ENCODE measurements around the gene NAGLU.

GRCh38 chr17:42530952-42531454 lies 5.0 kb upstream of the NAGLU start:
- TF ChIP-seq CTCF (IDR thresholded peaks at IDR 0.05; ENCODE audit: poor library complexity) (no peak), EZH2phosphoT487 (IDR thresholded peaks at IDR 0.05; ENCODE audit: low read depth, severe bottlenecking, unreplicated experiment) (no peak), EZH2 (IDR thresholded peaks at IDR 0.05; ENCODE audit: borderline replicate concordance) (no peak)
